Measurements from ENCODE around the gene FANK1. TPM values are rescaled to one million over a fixed set of nuclear protein-coding genes. Genes with fewer than 3 reads are reported as not detected.

FANK1 gene
- total and polyA plus RNA-seq, 2 experiments from 2014 or later, result 2.9 to 6.0 TPM

GRCh38 chr10:125989791-125990190 is 93.4 kb downstream of the FANK1 start:
- Histone ChIP-seq H3K27me3 (no peaks in the 10 kb centered on the region), H3K4me2 (no peak overlapping the region)
- WGBS (ENCODE audit: low lambda C conversion rate, missing lambda C conversion rate), result 98% methylated on average over 5 of the region's 5 CpGs

GRCh38 chr10:125990974-125991373 is 94.6 kb downstream of the FANK1 start:
- no peak for DNase-seq (ENCODE audit: low spot score)

More at GRCh38 chr10:125989791-125990190, 93.4 kb downstream of the FANK1 start:
- Histone ChIP-seq H2AFZ (no peak overlapping the region), H3K79me2 (no peaks in the 10 kb centered on the region), H3K4me1 (ENCODE audit: insufficient read depth) (no peaks in the 10 kb centered on the region), H3K9me2 (replicated peaks; ENCODE audit: insufficient read depth) (no peaks in the 10 kb centered on the region), H3K27ac (no peak overlapping the region), H4K20me1 (ENCODE audit: insufficient read depth, poor library complexity, severe bottlenecking) (no peaks in the 10 kb centered on the region), H3K36me3 (replicated peaks; ENCODE audit: insufficient read depth, low read depth) (no peaks in the 10 kb centered on the region), H3K9me3 (ENCODE audit: low read depth) (no peaks in the 10 kb centered on the region), H3K4me3 (no peak overlapping the region)
- DNase-seq (ENCODE audit: low spot score), result no peak
- TF ChIP-seq EZH2 (IDR thresholded peaks at IDR 0.05; ENCODE audit: borderline replicate concordance) (no peak), EZH2phosphoT487 (IDR thresholded peaks at IDR 0.05; ENCODE audit: low read depth, severe bottlenecking, unreplicated experiment) (no peak), CTCF (IDR thresholded peaks at IDR 0.05; ENCODE audit: poor library complexity) (no peak)

GRCh38 chr10:125991392-125991791 is 95.0 kb downstream of the FANK1 start:
- no peaks in the 10 kb centered on the region for H3K9me3 ChIP-seq (ENCODE audit: low read depth)
- H3K9me2 ChIP-seq (replicated peaks; ENCODE audit: insufficient read depth), result no peaks in the 10 kb centered on the region
- no peak overlapping the region for H3K27ac ChIP-seq
- DNase-seq (ENCODE audit: low spot score), result no peak
- no peaks in the 10 kb centered on the region for H4K20me1 ChIP-seq (ENCODE audit: insufficient read depth, poor library complexity, severe bottlenecking)
- H3K36me3 ChIP-seq (replicated peaks; ENCODE audit: insufficient read depth, low read depth), result no peaks in the 10 kb centered on the region
- no peak overlapping the region for H3K4me2 ChIP-seq
- no peaks in the 10 kb centered on the region for H3K27me3 ChIP-seq
- H3K4me3 ChIP-seq, result no peak overlapping the region
- H3K4me1 ChIP-seq (ENCODE audit: insufficient read depth), result no peaks in the 10 kb centered on the region
- 89% methylated on average over 1 of the region's 1 CpG for WGBS (ENCODE audit: low lambda C conversion rate, missing lambda C conversion rate)
- no peaks in the 10 kb centered on the region for H3K79me2 ChIP-seq
- H2AFZ ChIP-seq, result no peak overlapping the region
- TF ChIP-seq CTCF (IDR thresholded peaks at IDR 0.05; ENCODE audit: poor library complexity) (no peak), EZH2phosphoT487 (IDR thresholded peaks at IDR 0.05; ENCODE audit: low read depth, severe bottlenecking, unreplicated experiment) (no peak), EZH2 (IDR thresholded peaks at IDR 0.05; ENCODE audit: borderline replicate concordance) (no peak)

More at GRCh38 chr10:125990974-125991373, 94.6 kb downstream of the FANK1 start:
- Histone ChIP-seq H3K9me3 (ENCODE audit: low read depth) (no peaks in the 10 kb centered on the region), H3K79me2 (no peaks in the 10 kb centered on the region), H3K4me2 (no peak overlapping the region), H3K4me1 (ENCODE audit: insufficient read depth) (no peaks in the 10 kb centered on the region), H3K27me3 (no peaks in the 10 kb centered on the region), H2AFZ (no peak overlapping the region), H4K20me1 (ENCODE audit: insufficient read depth, poor library complexity, severe bottlenecking) (no peaks in the 10 kb centered on the region), H3K9me2 (replicated peaks; ENCODE audit: insufficient read depth) (no peaks in the 10 kb centered on the region), H3K27ac (no peak overlapping the region), H3K4me3 (no peak overlapping the region), H3K36me3 (replicated peaks; ENCODE audit: insufficient read depth, low read depth) (no peaks in the 10 kb centered on the region)
- TF ChIP-seq CTCF (IDR thresholded peaks at IDR 0.05; ENCODE audit: poor library complexity) (no peak), EZH2phosphoT487 (IDR thresholded peaks at IDR 0.05; ENCODE audit: low read depth, severe bottlenecking, unreplicated experiment) (no peak), EZH2 (IDR thresholded peaks at IDR 0.05; ENCODE audit: borderline replicate concordance) (no peak)
- WGBS (ENCODE audit: low lambda C conversion rate, missing lambda C conversion rate), result 81% methylated on average over 2 of the region's 2 CpGs

GRCh38 chr10:125992254-125992653 is 95.9 kb downstream of the FANK1 start:
- H3K36me3 ChIP-seq (replicated peaks; ENCODE audit: insufficient read depth, low read depth), result no peaks in the 10 kb centered on the region
- TF ChIP-seq EZH2 (IDR thresholded peaks at IDR 0.05; ENCODE audit: borderline replicate concordance) (no peak), EZH2phosphoT487 (IDR thresholded peaks at IDR 0.05; ENCODE audit: low read depth, severe bottlenecking, unreplicated experiment) (no peak), CTCF (IDR thresholded peaks at IDR 0.05; ENCODE audit: poor library complexity) (no peak)
- DNase-seq (ENCODE audit: low spot score), result no peak

More at GRCh38 chr10:125992254-125992653, 95.9 kb downstream of the FANK1 start:
- Histone ChIP-seq H3K4me2 (no peak overlapping the region), H3K4me1 (ENCODE audit: insufficient read depth) (no peaks in the 10 kb centered on the region), H3K27me3 (no peaks in the 10 kb centered on the region), H3K27ac (no peak overlapping the region), H2AFZ (no peak overlapping the region), H3K4me3 (no peak overlapping the region), H4K20me1 (ENCODE audit: insufficient read depth, poor library complexity, severe bottlenecking) (no peaks in the 10 kb centered on the region), H3K9me3 (ENCODE audit: low read depth) (no peaks in the 10 kb centered on the region), H3K79me2 (no peaks in the 10 kb centered on the region), H3K9me2 (replicated peaks; ENCODE audit: insufficient read depth) (no peaks in the 10 kb centered on the region)
- WGBS (ENCODE audit: low lambda C conversion rate, missing lambda C conversion rate), result 64% methylated on average over 7 of the region's 7 CpGs
